ENCODE measurements around the gene CCDC167. TPM values are rescaled to one million over a fixed set of nuclear protein-coding genes. Genes with fewer than 3 reads are reported as not detected.

The CCDC167 gene
- total and polyA plus RNA-seq, 2 of the 8 experiments (the other 6 are each of a cell fraction or from before 2014, with no cell fraction given): 11.0 to 26.5 TPM

GRCh38 chr6:37492236-37492972 lies 7.3 kb downstream of the CCDC167 start:
- peaks cover 0 to 3% of the 10 kb centered on the region in 2 experiments for H4K20me1 ChIP-seq (replicated peaks in 1 of 2; ENCODE audit: control insufficient read depth in 1 of 2, insufficient read depth in 2 of 2, low read length in 2 of 2)
- H2BK15ac ChIP-seq (ENCODE audit: low read length): no peak overlapping the region
- H2BK12ac ChIP-seq (ENCODE audit: low read depth, low read length): no peak overlapping the region
- 23% methylated on average over 9 of the region's 9 CpGs; no CpG with 5 or more reads in 1 of the 2 experiments for WGBS, 2 experiments (ENCODE audit: extremely low coverage in 1 of 2, insufficient coverage in 1 of 2, insufficient read length in 1 of 2, insufficient replicate concordance in 2 of 2, low coverage in 1 of 2, low lambda C conversion rate in 2 of 2, missing lambda C conversion rate in 1 of 2)
- H2BK120ac ChIP-seq (replicated peaks; ENCODE audit: low read depth, low read length): no peak overlapping the region
- H3K27ac ChIP-seq (ENCODE audit: low read depth, low read length): no peak overlapping the region
- H2BK20ac ChIP-seq (ENCODE audit: low read length): no peak overlapping the region
- no peaks in the 10 kb centered on the region for H3K23me2 ChIP-seq (ENCODE audit: low read depth, low read length)
- no peak overlapping the region for H4K5ac ChIP-seq (ENCODE audit: insufficient read length, low read depth, low read length)
- TF ChIP-seq SIN3A (conservative IDR thresholded peaks at IDR 0.05 in 1 of 2, IDR thresholded peaks at IDR 0.05 in 1 of 2; ENCODE audit: low read depth in 1 of 2, low read length in 2 of 2) (peak in 1 of 2 experiments; percentile 40; a peak in 1 of 4 replicates), RNF2 (IDR thresholded peaks at IDR 0.05; ENCODE audit: borderline replicate concordance, low read depth, low read length, missing control alignments, poor library complexity, severe bottlenecking) (no peak), KDM4A (IDR thresholded peaks at IDR 0.05; ENCODE audit: low read depth, low read length, severe bottlenecking) (no peak), GTF2F1 (IDR thresholded peaks at IDR 0.05; ENCODE audit: borderline replicate concordance, low read depth, low read length) (no peak), NRF1 (IDR thresholded peaks at IDR 0.05; ENCODE audit: low read depth, low read length) (no peak)
- TF ChIP-seq, protein P1, sequence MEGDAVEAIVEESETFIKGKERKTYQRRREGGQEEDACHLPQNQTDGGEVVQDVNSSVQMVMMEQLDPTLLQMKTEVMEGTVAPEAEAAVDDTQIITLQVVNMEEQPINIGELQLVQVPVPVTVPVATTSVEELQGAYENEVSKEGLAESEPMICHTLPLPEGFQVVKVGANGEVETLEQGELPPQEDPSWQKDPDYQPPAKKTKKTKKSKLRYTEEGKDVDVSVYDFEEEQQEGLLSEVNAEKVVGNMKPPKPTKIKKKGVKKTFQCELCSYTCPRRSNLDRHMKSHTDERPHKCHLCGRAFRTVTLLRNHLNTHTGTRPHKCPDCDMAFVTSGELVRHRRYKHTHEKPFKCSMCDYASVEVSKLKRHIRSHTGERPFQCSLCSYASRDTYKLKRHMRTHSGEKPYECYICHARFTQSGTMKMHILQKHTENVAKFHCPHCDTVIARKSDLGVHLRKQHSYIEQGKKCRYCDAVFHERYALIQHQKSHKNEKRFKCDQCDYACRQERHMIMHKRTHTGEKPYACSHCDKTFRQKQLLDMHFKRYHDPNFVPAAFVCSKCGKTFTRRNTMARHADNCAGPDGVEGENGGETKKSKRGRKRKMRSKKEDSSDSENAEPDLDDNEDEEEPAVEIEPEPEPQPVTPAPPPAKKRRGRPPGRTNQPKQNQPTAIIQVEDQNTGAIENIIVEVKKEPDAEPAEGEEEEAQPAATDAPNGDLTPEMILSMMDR (IDR thresholded peaks at IDR 0.05; ENCODE audit: control extremely low read depth in 1 of 3, insufficient read depth in 1 of 3, low read depth in 1 of 3, low read length in 3 of 3): no peak
- H2AFZ ChIP-seq (ENCODE audit: low read length): no peak overlapping the region
- H3K4me2 ChIP-seq (ENCODE audit: insufficient read depth in 1 of 2, low read depth in 2 of 2, low read length in 2 of 2): peak overlapping the region; percentile 38 to 39; a peak in 3 of 4 replicates
- no peaks in the 10 kb centered on the region for H3K36me3 ChIP-seq (ENCODE audit: control insufficient read depth in 2 of 4, insufficient read depth in 4 of 4, low read length in 3 of 4)
- no peak overlapping the region for H3K9ac ChIP-seq (replicated peaks in 1 of 4; ENCODE audit: extremely low read depth in 1 of 4, low read depth in 3 of 4, low read length in 3 of 4)
- no peak overlapping the region for H3K14ac ChIP-seq (ENCODE audit: insufficient read length)
- H3K18ac ChIP-seq (ENCODE audit: extremely low read depth, low read length): no peak overlapping the region
- peaks cover 0 to 2% (median 0%) of the 10 kb centered on the region in 4 experiments; a peak in 1 of 7 replicates for H3K27me3 ChIP-seq (replicated peaks in 1 of 4; ENCODE audit: control insufficient read depth in 3 of 4, extremely low read depth in 1 of 4, insufficient read depth in 3 of 4, low read length in 3 of 4)
- H2BK5ac ChIP-seq (ENCODE audit: low read depth, low read length): no peak overlapping the region
- no peak overlapping the region for H3K4ac ChIP-seq (replicated peaks; ENCODE audit: insufficient read length, low read depth, low read length)
- no peak overlapping the region for H2AK5ac ChIP-seq (ENCODE audit: low read depth, low read length)
- ChIA-PET CTCF (ENCODE audit: partially characterized antibody) (interaction anchor here (0.8 to 4.6 kb wide), 15 partner anchors 7 to 199 kb away, joined by 3 to 25 read pairs (median 6); no protein-coding TSS in a partner anchor), POLR2A (ENCODE audit: partially characterized antibody) (interaction anchor here (0.8 to 3.2 kb wide), 4 partner anchors 12 to 65 kb away, joined by 3 to 16 read pairs (median 6); no protein-coding TSS in a partner anchor)
- FAIRE-seq: no peak
- H3K4me1 ChIP-seq (replicated peaks in 1 of 4; ENCODE audit: control insufficient read depth in 3 of 4, insufficient read depth in 4 of 4, low read length in 3 of 4): peaks cover 12 to 28% (median 18%) of the 10 kb centered on the region in 4 experiments
- H4K91ac ChIP-seq (replicated peaks; ENCODE audit: insufficient read length, low read length): no peak overlapping the region
- peak overlapping the region in 1 of 4 experiments; percentile 11; a peak in 1 of 8 replicates for H3K4me3 ChIP-seq (ENCODE audit: extremely low read depth in 1 of 4, insufficient read depth in 2 of 4, low read depth in 3 of 4, low read length in 4 of 4)
- no peaks in the 10 kb centered on the region for H3K79me2 ChIP-seq (ENCODE audit: control insufficient read depth in 1 of 2, insufficient read depth in 2 of 2, low read length in 2 of 2)
- no peak overlapping the region for H3K23ac ChIP-seq (ENCODE audit: insufficient read length)
- no peak for DNase-seq (ENCODE audit: low read depth in 1 of 2, low spot score in 2 of 2)
- no peaks in the 10 kb centered on the region for H3K79me1 ChIP-seq (ENCODE audit: low read depth, low read length)
- no peaks in the 10 kb centered on the region for H3K9me3 ChIP-seq (ENCODE audit: insufficient read depth in 2 of 2, low read depth in 1 of 2, low read length in 1 of 2)
- H3K56ac ChIP-seq (replicated peaks; ENCODE audit: insufficient read length, low read depth, low read length): no peak overlapping the region
- H4K8ac ChIP-seq (ENCODE audit: extremely low read depth, insufficient read depth, low read length): no peak overlapping the region
